ENCODE results near the gene ERI3.
"Not testable (repeated sequence)": the region's sequence is repeated elsewhere in the genome, so short reads cannot be mapped to it uniquely, and the experiment has no call there.

Gene ERI3

DNA sequence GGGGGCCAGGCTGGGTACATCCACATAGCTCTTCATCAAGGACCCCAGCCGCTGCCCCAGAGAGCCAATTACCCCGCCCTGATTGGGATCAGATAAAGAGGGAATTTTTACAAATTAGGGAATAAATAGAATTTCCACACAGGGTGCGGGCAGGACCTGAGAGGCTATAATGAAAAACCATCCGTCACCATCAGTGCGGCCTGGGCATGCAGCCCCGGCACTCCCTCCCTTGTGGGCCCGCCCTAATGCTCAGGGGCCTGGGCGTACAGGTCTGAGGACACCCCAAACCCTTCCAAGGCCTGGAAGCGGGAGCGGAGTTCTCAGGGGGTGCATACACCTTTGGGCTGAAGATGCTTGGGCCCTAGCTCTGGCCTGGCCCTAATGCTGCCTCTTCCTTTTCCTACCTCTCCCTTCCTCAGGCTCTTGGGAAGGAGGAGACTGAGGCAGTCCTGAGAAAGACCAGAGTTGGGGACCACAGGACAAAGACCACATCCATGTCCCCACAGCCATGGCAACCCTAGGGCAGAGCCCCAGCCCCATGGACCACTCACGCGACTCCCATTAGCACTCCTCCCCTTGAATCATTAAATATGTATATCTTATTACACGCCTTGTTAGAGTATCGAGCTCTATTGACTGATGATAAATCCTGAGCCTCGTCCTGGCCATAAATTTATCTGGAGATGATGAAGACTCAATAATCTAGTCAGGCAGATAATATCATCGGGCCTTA, 125.5 kb downstream of the ERI3 start:
- DNase-seq: no peak

DNA sequence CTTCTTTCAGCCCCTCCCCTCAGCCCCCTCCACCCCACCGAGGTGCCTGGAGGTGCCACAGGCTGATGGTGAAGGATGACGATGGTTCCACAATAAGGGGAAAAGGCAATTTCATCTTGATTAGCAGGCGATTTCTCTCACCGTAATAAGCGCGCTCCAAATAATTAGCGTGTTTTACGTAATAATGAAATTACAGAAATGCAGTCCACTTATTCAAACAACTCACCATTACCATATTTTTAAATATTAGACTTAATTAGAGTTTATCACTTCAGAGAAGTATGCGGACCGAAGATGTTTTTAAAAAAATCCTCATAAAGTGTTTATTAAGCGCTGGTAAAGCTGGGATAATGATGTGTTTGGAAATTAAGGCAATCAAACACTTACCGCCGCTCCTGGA, 126.8 kb downstream of the ERI3 start:
- DNase-seq: no peak

GRCh38 chr1:44227211-44227610, 127.8 kb downstream of the ERI3 start:
- no peak for DNase-seq

DNA sequence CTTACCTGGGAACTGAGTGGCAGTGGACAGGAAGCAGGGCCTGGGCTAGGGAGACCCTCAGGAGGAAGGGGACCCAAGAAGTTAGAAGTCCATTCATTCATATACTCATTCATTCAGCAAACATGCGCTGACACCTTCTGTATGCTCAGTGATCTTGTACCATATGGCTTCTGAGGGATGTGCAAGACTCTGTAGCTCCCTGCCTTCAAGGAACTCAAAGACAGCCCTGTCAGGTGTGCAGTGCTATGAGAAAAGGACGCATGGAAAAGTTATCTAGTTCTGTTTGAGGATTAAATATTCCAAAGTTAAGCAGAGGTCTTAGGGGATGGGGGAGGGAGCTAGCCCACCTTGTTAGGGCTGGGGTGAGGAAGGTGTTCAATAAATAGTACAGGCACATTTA, 129.3 kb downstream of the ERI3 start:
- no peak for DNase-seq

DNA sequence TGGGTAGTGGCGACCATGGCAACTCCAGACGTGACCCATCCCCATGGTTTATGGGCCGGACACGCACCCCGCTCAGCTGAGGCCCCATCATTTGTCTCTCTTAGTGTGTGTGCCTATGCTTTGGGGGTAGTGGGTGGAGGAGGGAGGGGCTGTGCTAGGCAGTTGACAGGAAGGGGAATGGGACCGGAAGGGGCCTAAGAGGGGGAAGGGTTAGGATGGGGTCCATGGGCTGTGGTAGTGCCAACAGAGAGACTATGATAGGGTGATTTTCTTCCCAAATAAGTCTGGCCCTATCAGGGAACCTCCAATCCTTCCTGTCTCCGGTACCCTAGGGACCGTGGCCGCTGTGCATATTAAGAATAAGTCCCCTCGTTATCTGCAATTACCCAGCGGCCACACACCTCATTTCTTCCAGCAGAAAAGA, 131.9 kb downstream of the ERI3 start:
- DNase-seq: no peak

DNA sequence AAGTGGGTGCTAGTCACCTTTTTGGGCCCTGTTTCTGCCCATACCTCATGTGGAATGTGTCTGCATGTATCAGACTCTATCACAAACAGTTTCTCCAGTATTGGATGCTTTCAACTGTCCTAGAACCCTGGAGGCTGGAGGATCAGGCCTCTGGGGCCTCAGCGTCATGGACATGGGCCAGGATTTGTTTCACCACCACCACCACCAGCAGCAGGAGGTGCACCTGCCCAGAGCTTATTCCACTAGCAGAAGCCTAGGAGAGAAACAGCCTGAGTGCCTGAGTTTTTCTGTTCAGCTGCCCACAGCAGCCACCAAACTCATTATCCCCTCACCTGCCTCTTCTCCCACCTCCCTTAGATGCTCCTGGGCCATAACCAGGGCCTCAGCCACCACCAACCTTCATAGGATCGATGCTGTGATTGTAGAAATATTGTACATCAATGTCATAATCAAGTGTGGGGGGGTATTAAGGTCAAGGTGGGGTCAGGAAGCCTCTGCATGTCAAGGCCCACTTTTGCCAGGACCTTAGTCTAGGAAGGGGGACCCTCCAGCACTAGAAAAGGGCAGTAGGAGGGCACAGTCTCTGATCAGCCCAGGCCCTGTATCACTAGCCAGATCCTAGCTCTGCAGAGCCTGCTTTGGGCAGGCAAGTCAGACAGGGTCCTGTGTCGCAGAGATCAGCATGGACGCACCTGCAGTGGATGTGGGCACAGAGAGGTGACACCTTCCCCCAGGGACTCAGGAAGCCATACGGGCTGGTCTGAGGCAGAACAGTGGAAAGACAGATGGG, 132.5 kb downstream of the ERI3 start:
- no peak for DNase-seq

DNA sequence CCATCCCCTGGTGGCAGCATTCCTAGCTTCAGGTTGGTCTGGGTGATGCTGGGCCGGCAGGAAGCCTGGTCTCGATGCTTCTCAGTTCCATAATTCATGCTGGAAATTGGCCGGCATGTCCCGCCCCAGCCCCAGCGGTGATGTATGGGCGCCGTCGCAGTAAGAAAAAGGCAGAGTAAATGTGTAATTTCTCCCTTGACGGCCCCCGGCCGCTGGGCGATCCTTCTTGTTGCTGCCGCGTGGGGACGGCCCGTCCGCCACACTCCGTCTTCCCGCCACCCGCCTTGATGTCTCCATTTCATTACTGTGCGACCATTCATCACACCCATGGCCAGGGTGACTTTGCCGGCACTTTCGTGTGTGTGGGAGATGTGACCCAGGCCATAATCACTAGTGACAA, 133.3 kb downstream of the ERI3 start:
- DNase-seq: no peak

GRCh38 chr1:44220755-44221154, 134.3 kb downstream of the ERI3 start:
- DNase-seq: no peak

DNA sequence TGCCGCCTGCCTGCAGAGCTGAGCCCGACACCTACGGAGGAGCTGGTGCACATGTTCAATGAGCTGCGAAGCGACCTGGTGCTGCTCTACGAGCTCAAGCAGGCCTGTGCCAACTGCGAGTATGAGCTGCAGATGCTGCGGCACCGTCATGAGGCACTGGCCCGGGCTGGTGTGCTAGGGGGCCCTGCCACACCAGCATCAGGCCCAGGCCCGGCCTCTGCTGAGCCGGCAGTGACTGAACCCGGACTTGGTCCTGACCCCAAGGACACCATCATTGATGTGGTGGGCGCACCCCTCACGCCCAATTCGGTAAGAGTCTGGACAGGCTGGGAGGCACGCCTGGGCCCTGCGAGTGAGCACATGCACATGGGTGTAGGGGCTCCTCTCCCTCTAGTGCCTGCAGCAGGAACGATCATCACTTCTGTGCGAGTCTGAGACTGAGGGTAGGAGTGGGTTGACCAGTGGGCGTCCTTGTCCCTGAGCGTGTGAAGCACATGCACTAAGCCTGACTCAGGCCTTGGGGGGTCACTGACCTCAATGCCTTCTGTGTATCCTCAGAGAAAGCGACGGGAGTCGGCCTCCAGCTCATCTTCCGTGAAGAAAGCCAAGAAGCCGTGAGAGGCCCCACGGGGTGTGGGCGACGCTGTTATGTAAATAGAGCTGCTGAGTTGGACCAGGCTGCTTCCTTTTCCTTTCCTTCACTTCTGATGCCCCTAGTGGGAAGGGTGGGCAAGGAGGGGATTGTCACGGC, 134.9 kb downstream of the ERI3 start:
- DNase-seq: no peak

DNA sequence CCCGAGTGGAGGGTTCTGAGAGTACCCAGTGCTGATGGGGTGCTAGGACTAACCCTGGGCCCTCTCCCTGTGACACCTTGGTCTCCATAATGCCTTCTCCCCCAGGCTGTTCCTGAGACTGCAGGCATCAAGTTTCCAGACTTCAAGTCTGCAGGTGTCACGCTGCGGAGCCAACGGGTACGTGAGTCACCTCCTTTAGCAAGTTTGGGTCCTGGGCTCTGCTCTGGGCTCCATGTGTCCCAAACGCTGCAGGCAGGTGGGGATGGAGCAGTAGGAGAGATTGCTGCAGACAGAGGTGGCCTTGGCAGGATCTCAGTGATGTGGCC, 135.8 kb downstream of the ERI3 start:
- no peak for DNase-seq

GRCh38 chr1:44218503-44219300, 136.4 kb downstream of the ERI3 start:
- DNase-seq: no peak

DNA sequence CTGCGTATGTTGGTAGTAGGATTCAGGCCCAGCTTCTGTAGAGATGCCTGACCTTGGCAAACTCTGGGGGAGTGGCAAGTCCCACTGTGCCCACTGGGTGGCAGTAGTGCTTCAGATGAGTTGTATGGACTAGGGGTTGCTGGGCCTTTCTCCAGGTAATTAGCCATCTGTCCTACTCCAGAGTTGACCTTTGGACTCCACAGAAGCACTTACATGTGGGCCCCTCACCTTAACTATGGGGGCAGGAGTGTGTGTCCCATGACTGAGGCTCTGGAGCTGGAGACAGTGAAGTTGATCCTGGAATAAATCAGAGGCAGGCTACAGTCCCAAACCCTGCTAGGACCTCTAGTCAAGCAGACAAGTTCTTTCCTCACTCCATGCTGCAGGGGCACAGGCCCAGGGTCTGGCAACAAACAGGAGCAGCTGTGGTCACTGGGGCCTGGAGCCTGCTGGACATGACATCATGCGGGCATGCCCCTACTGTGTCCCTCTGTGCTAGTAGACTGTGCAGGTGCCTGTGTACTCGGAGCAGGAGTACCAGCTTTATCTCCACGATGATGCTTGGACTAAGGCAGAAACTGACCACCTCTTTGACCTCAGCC, 137.1 kb downstream of the ERI3 start:
- peak; percentile 79 for DNase-seq

DNA sequence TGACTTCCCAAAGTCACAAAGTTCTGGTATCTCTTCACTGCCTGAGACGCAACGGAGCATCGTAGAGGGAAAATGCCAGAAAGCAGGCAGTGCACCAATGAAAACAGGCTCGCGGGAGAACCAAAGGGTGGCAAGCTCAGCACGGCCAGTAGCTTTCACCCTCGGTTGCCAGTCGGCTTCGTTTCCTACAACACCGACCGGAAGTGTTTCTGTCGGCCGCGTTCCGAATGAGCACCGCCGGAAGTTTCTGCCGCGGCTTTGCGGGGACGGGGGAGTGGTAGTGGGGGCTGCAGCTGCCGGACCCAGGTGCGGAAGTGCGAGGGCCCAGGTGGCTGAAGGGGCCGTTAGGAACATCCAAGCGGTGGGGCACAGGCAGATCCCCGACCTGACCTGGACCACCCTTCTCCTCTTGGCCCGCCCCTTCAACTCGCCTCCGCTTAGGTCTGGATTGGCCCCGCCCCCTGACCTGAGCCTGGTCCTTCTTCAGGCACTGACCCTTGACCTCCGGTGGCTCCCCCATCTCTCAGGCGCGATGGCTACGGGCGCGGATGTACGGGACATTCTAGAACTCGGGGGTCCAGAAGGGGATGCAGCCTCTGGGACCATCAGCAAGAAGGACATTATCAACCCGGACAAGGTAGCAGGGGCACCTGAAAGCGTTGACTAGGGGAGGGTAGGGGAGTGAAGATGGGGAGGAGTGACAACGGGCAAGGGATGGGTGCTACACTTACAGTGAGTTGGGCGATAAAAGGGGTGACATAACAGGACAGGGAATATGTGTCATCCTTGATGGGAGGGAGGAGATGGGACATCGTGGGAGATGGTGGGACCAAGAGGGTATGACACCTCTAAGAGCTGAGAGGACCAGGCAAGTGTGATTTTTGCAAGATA, 141.6 kb downstream of the ERI3 start, which contains the start of gene DMAP1:
Gene DMAP1 (plus strand): TSS at position 250 of the 891 bp plus-strand sequence. CDS start 283 bp downstream, at position 533.
- peak; percentile 97 for DNase-seq

DNA sequence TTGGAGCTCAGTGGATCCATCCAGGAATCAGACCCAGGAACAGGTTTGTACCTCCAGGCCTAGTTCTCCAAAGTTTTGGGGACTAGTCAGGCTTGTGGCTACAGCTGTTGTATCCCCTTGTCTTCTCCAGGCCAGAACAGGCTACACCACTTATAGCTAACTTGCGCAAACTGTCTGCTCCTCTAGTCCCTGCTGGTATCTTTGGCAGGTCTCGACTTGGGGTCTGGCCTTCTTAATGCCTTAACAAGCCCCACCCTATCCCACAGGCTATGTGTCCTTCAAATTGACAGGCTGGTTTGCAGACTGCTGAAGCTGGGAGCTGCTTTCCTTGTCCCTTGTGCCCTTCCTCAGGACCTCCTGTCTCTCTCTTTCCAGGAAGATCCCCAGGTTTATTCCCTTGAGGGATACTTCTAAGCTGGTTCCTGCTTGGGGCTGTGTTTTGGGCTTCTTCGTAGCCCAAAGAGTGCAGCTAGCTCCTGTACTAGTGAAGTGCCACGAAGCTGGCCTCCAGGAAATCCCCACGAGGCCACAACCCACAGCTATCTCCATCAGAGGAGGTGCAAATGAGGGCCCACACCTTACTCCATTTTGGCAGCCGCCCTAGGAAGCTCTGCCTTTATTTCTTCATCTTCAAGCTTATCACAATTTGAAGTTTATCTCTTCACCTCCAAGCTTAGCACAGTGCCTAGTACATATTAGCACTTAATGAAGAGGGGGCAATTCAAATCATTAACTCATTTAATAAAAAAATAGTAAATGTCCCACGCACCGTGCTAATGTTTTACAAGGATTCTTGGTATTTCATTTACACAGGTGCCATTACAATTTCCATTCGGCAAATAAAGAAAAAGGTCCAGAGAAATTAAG, 142.5 kb downstream of the ERI3 start:
- DNase-seq: no peak

- DNase-seq: no peak
Observed at GRCh38 chr1:44210595-44210994, 144.5 kb downstream of the ERI3 start.

DNA sequence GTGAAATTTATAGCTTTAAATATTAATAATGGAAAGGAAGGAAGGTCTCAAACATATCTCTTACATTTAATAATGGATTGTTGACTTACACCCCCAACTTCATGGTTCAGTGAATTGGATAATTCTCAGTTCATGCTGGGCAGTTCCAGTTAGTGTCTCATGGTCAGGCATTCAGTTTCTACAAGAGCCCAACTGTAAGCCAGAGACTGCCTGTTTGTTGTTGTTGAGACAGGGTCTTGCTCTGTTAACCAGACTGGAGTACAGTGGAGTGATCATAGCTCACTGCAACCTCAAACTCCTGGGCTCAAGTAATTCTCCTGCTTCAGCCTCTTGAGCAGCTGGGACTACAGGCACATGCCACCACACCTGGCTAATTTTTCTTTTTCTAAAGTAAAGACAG, 146.8 kb downstream of the ERI3 start:
- no peak for DNase-seq

DNA sequence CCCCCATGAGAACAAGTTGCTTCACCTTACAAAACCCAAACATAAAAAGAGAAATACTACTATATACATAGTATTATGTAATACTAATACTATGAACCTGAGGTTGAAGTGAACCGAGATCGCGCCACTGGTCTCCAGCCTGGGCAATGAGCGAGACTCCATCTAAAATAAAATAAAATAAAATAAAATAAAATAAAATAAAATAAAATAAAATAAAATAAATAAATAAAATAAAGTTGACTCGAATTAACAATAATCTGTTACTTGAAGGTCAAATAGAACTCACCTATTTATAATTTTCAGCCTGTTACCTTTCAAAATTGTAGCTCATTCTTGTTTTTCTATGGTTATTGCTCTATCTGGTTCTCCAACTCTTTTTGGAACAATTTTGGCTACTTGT, 148.5 kb downstream of the ERI3 start:
- not testable (repeated sequence) for DNase-seq

- DNase-seq: no peak
Observed at GRCh38 chr1:44200336-44200735, 154.7 kb downstream of the ERI3 start.

GRCh38 chr1:44174630-44175029, 180.4 kb downstream of the ERI3 start:
- no peak for DNase-seq

Data from retina (tissue), 1 donor.